ENCODE measurements around the gene ATP11C.

The ATP11C gene

DNA sequence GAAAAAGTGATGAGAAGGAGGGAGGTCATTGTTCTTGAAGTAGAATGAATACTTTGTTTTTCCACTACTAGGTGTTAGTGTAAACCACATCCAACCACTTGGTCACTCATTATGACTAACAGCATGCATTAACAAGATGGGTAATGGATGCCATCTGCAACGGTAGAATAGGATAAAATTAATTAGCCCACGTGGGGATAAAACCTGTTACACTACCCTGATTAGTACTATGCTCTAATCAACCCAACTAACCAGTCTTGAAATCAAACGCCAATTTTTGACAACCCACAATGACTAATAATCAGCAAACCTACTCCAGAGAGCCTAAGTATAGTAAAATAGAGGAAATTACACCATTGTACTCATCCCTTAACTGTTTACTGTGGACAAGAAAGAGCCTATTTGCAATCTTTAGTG is 131.4 kb downstream of the ATP11C start:
- TF ChIP-seq FOXP2 (optimal IDR thresholded peaks at IDR 0.05; ENCODE audit: borderline replicate concordance, extremely low read depth, extremely low read length, insufficient read depth) (no peak), TAF1 (IDR thresholded peaks at IDR 0.05; ENCODE audit: borderline replicate concordance, insufficient read depth, low read length) (no peak), POLR2AphosphoS5 (IDR thresholded peaks at IDR 0.05; ENCODE audit: low read depth, low read length) (no peak), SIN3A (IDR thresholded peaks at IDR 0.05; ENCODE audit: borderline replicate concordance, insufficient read depth, low read length) (no peak)
- TF ChIP-seq, protein P1, sequence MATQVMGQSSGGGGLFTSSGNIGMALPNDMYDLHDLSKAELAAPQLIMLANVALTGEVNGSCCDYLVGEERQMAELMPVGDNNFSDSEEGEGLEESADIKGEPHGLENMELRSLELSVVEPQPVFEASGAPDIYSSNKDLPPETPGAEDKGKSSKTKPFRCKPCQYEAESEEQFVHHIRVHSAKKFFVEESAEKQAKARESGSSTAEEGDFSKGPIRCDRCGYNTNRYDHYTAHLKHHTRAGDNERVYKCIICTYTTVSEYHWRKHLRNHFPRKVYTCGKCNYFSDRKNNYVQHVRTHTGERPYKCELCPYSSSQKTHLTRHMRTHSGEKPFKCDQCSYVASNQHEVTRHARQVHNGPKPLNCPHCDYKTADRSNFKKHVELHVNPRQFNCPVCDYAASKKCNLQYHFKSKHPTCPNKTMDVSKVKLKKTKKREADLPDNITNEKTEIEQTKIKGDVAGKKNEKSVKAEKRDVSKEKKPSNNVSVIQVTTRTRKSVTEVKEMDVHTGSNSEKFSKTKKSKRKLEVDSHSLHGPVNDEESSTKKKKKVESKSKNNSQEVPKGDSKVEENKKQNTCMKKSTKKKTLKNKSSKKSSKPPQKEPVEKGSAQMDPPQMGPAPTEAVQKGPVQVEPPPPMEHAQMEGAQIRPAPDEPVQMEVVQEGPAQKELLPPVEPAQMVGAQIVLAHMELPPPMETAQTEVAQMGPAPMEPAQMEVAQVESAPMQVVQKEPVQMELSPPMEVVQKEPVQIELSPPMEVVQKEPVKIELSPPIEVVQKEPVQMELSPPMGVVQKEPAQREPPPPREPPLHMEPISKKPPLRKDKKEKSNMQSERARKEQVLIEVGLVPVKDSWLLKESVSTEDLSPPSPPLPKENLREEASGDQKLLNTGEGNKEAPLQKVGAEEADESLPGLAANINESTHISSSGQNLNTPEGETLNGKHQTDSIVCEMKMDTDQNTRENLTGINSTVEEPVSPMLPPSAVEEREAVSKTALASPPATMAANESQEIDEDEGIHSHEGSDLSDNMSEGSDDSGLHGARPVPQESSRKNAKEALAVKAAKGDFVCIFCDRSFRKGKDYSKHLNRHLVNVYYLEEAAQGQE (IDR thresholded peaks at IDR 0.05; ENCODE audit: insufficient read depth in 1 of 2, low read depth in 2 of 2, low read length in 2 of 2), result no peak

DNA sequence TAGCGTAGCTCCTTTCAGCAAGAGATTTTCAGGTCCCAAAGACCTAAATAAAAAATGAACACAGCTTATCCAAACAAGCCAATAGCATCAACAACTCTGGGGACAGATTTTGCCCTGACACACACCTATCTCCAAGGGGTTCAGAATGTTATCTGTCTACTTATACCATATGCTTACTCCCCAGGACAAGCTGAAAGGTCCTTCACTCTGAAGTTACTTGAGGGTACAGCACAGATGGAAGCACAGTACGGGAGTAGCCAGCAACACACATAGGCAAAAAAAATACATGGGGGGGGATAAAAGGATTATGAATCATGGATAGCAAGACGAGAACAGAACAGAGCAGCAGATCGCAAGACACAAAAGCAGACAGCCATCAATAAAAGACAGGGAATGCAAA is 134.2 kb downstream of the ATP11C start:
- TF ChIP-seq SIN3A (IDR thresholded peaks at IDR 0.05; ENCODE audit: borderline replicate concordance, insufficient read depth, low read length) (no peak), FOXP2 (optimal IDR thresholded peaks at IDR 0.05; ENCODE audit: borderline replicate concordance, extremely low read depth, extremely low read length, insufficient read depth) (no peak), TAF1 (IDR thresholded peaks at IDR 0.05; ENCODE audit: borderline replicate concordance, insufficient read depth, low read length) (no peak), POLR2AphosphoS5 (IDR thresholded peaks at IDR 0.05; ENCODE audit: low read depth, low read length) (no peak)
- TF ChIP-seq, protein P1 (IDR thresholded peaks at IDR 0.05; ENCODE audit: insufficient read depth in 1 of 2, low read depth in 2 of 2, low read length in 2 of 2), result no peak

DNA sequence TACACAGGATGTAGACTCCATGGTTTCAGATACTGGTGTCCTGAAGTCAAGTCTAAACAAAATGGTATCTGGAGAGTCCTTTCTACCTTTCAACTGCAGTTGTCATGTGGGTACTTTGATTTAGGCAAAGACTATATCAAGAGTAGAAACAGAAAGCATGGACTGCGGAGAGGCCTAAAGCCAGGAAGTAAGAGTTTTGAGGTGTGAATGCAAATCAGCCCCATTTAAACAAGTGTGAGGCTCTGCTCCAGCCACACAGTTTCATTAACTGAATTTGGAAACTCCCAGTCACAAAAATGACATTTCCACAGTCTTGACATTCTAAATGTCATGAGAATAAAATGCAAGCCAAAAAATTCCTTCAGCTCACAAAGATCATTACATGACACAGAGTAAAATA is 137.7 kb downstream of the ATP11C start:
- TF ChIP-seq FOXP2 (optimal IDR thresholded peaks at IDR 0.05; ENCODE audit: borderline replicate concordance, extremely low read depth, extremely low read length, insufficient read depth) (no peak), SIN3A (IDR thresholded peaks at IDR 0.05; ENCODE audit: borderline replicate concordance, insufficient read depth, low read length) (no peak), TAF1 (IDR thresholded peaks at IDR 0.05; ENCODE audit: borderline replicate concordance, insufficient read depth, low read length) (no peak), POLR2AphosphoS5 (IDR thresholded peaks at IDR 0.05; ENCODE audit: low read depth, low read length) (no peak)
- TF ChIP-seq, protein P1 (IDR thresholded peaks at IDR 0.05; ENCODE audit: insufficient read depth in 1 of 2, low read depth in 2 of 2, low read length in 2 of 2), result no peak

DNA sequence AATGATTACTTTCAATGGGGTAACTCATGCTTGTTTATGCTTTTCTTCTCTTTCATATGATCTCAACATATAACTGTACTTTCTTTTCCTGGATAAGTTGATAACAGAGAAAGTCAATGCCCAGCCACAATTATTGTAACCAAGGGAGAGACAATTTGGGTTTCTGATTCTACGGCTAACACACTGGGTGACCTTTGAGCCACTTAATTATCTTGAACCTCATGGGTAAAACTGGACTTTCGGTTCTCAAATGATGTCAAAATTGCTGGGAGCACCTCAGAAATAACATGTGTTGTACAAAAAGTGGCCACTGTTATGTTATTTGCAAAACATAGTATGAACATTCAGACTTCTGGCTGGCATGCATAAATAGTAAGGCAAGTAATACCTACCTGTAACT is 145.3 kb downstream of the ATP11C start:
- TF ChIP-seq POLR2AphosphoS5 (IDR thresholded peaks at IDR 0.05; ENCODE audit: low read depth, low read length) (no peak), TAF1 (IDR thresholded peaks at IDR 0.05; ENCODE audit: borderline replicate concordance, insufficient read depth, low read length) (no peak), FOXP2 (optimal IDR thresholded peaks at IDR 0.05; ENCODE audit: borderline replicate concordance, extremely low read depth, extremely low read length, insufficient read depth) (no peak), SIN3A (IDR thresholded peaks at IDR 0.05; ENCODE audit: borderline replicate concordance, insufficient read depth, low read length) (no peak)
- TF ChIP-seq, protein P1 (IDR thresholded peaks at IDR 0.05; ENCODE audit: insufficient read depth in 1 of 2, low read depth in 2 of 2, low read length in 2 of 2), result no peak

DNA sequence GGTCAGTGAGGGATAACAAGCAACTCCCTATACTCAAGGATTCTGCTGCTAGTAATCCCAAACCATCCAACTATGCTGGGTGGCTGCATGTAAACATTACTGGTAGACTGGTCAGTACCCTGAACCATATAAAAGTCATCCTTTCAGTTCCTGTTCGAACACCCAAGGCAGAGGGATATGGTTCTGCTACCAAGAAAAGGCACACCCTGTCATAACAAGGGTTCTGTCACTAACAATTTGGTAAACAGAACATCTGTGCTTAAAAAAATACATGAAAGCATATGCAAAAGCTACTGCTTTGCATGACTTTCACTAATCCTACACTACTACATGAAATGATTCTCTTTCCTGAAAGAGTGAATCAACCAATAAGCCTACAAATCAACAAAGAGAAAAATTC is 148.0 kb downstream of the ATP11C start:
- no peak for TF ChIP-seq SIN3A (IDR thresholded peaks at IDR 0.05; ENCODE audit: borderline replicate concordance, insufficient read depth, low read length)
- TF ChIP-seq TAF1 (IDR thresholded peaks at IDR 0.05; ENCODE audit: borderline replicate concordance, insufficient read depth, low read length), result no peak
- TF ChIP-seq POLR2AphosphoS5 (IDR thresholded peaks at IDR 0.05; ENCODE audit: low read depth, low read length), result no peak
- TF ChIP-seq FOXP2 (optimal IDR thresholded peaks at IDR 0.05; ENCODE audit: borderline replicate concordance, extremely low read depth, extremely low read length, insufficient read depth), result no peak
- TF ChIP-seq, protein P1 (IDR thresholded peaks at IDR 0.05; ENCODE audit: insufficient read depth in 1 of 2, low read depth in 2 of 2, low read length in 2 of 2), result no peak
